K562 (cell line): ENCODE data around the gene YBEY. TPM values are rescaled to one million over a fixed set of nuclear protein-coding genes. Genes with fewer than 3 reads are reported as not detected.

Source experiments
- CEBPG ChIP-seq, 3 experiments: fragments of 200-800 bp in 1 of 3; sonication (Bioruptor generic) in 1 of 3; sonication (generic) in 1 of 3; formaldehyde crosslinking in 1 of 3; IDR thresholded peaks in 2 of 3; conservative IDR thresholded peaks in 1 of 3; 2 replicates each; pipeline versions ENCODE4 v1.6.1 to v1.8.0; 2016 to 2022; ENCODE audit warnings: missing compliant biosample characterization in 2 of 3, missing genetic modification characterization in 2 of 3, mild to moderate bottlenecking in 1 of 3, missing genetic modification reagents in 1 of 3
- DIDO1 ChIP-seq: fragments of 450-650 bp; IDR thresholded peaks from 2 replicates; pipeline ENCODE4 v1.6.1; 2016; ENCODE audit warnings: low read depth, missing biosample characterization, missing genetic modification characterization
- DMBX1 ChIP-seq: fragments of 250-450 bp; sonication (Bioruptor Pico); IDR thresholded peaks from 2 replicates; pipeline ENCODE4 v1.8.0; 2022; ENCODE audit warnings: inconsistent platforms, mild to moderate bottlenecking, moderate library complexity, borderline replicate concordance
- E2F5 ChIP-seq: sonication (generic); formaldehyde crosslinking; IDR thresholded peaks from 2 replicates; pipeline ENCODE4 v1.8.0; 2022; ENCODE audit warnings: mild to moderate bottlenecking, missing genetic modification reagents
- ELF1 ChIP-seq: fragments of 200-800 bp; sonication (Bioruptor generic); IDR thresholded peaks from 2 replicates; pipeline ENCODE4 v1.6.1; 2016; ENCODE audit warnings: missing genetic modification characterization, missing compliant biosample characterization
- JUN ChIP-seq, 2 experiments: sonication (generic) in 1 of 2; formaldehyde crosslinking in 1 of 2; IDR thresholded peaks; 2 replicates each; pipeline versions ENCODE4 v1.6.1 to v1.8.0; 2012 to 2022; ENCODE audit warnings: borderline replicate concordance in 2 of 2, mild to moderate bottlenecking in 2 of 2, improper control_type of control experiment in 1 of 2, low read depth in 1 of 2, low read length in 1 of 2, missing genetic modification reagents in 1 of 2
- NCOR1 ChIP-seq: fragments of 450-650 bp; IDR thresholded peaks from 2 replicates; pipeline ENCODE4 v1.6.1; 2016; ENCODE audit warnings: mild to moderate bottlenecking, moderate library complexity
- RBFOX2 ChIP-seq: fragments of 200-400 bp; formaldehyde crosslinking; IDR thresholded peaks from 2 replicates; pipeline ENCODE4 v1.6.1; 2017; ENCODE audit warnings: low read depth, mild to moderate bottlenecking, low read length, moderate library complexity
- SNAPC5 ChIP-seq: fragments of 250-450 bp; sonication (Bioruptor Pico); IDR thresholded peaks from 2 replicates; pipeline ENCODE4 v1.8.0; 2021; ENCODE audit warnings: moderate library complexity, mild to moderate bottlenecking, inconsistent platforms
- SNIP1 ChIP-seq: fragments of 450-650 bp; IDR thresholded peaks from 2 replicates; pipeline ENCODE4 v1.7.1; 2017; ENCODE audit warnings: low read depth, mild to moderate bottlenecking
- STAT6 ChIP-seq: sonication (generic); formaldehyde crosslinking; IDR thresholded peaks from 2 replicates; pipeline ENCODE4 v1.8.1; 2023; ENCODE audit warnings: mild to moderate bottlenecking, missing genetic modification reagents
- TOE1 ChIP-seq, 2 experiments: fragments of 450-650 bp in 1 of 2; sonication (generic) in 1 of 2; formaldehyde crosslinking in 1 of 2; IDR thresholded peaks; 2 replicates each; pipeline versions ENCODE4 v1.7.1 to v1.8.0; 2016 to 2022; ENCODE audit warnings: borderline replicate concordance in 2 of 2, mild to moderate bottlenecking in 2 of 2, antibody characterized with exemption in 1 of 2, inconsistent platforms in 1 of 2, low read depth in 1 of 2, missing genetic modification reagents in 1 of 2, moderate library complexity in 1 of 2
- ZBTB12 ChIP-seq: fragments of 250-450 bp; sonication (Bioruptor Pico); IDR thresholded peaks from 2 replicates; pipeline ENCODE4 v1.4.0; 2020
- ZBTB26 ChIP-seq: fragments of 450-650 bp; formaldehyde crosslinking; IDR thresholded peaks from 2 replicates; pipeline ENCODE4 v1.4.0; 2022; ENCODE audit warnings: missing genetic modification characterization
- ZFX ChIP-seq: sonication (generic); formaldehyde crosslinking; IDR thresholded peaks from 2 replicates; pipeline ENCODE4 v1.8.0; 2022; ENCODE audit warnings: mild to moderate bottlenecking, missing genetic modification reagents, moderate library complexity
- ZNF398 ChIP-seq: fragments of 250-450 bp; sonication (Bioruptor Pico); IDR thresholded peaks from 2 replicates; pipeline ENCODE4 v1.8.0; 2021; ENCODE audit warnings: moderate library complexity, mild to moderate bottlenecking, inconsistent platforms
- polyA plus RNA-seq, 8 experiments: library from polyadenylated mRNA; depleted of rRNA in 4 of 8; stranded (reverse) in 5 of 8; unstranded in 3 of 8; fragments of >200 nt; fragmentation: Nextera tagmentation in 2 of 8; fragmentation: Illumina TruSeq in 1 of 8; extraction: Ambion mirVana in 2 of 8; extraction: Trizol in 1 of 8; gene quantifications; 2 replicates each; pipeline versions ENCODE4 v1.2.1 to v1.2.3, GENCODE V29; 2011 to 2014; ENCODE audit warnings: inconsistent platforms in 1 of 8, missing spikeins in 1 of 8
- total RNA-seq, 7 experiments: library from RNA; depleted of rRNA in 6 of 7; stranded (reverse); fragments of >200 nt in 6 of 7; fragmentation: Illumina TruSeq in 2 of 7; extraction: Trizol in 2 of 7; gene quantifications; 2 replicates each; pipeline versions ENCODE4 v1.2.1 to v1.2.3, GENCODE V29; 2011 to 2021; ENCODE audit warnings: low replicate concordance in 1 of 7

Gene YBEY
- total and polyA plus RNA-seq, 9 of the 15 experiments (the other 6 are each of a cell fraction or from before 2014, with no cell fraction given), result 6.4 to 28.0 (median 12.4) TPM

- TF ChIP-seq ZNF398 (CRISPR knock-in tag) (no peak), SNIP1 (no peak), NCOR1 (0 out of 2 replicates have a peak, but pooled peaks have one; percentile 30), SNAPC5 (CRISPR knock-in tag) (no peak), STAT6 (CRISPR knock-in tag) (no peak), ZBTB26 (CRISPR knock-in tag) (no peak), DIDO1 (tag) (no peak), ZBTB12 (CRISPR knock-in tag) (no peak), TOE1 (IDR thresholded peaks at IDR 0.05; ENCODE audit: borderline replicate concordance) (0 out of 2 replicates have a peak, but pooled peaks have one; percentile 23), TOE1 (CRISPR knock-in tag; IDR thresholded peaks at IDR 0.05; ENCODE audit: borderline replicate concordance, low read depth) (no peak), CEBPG (CRISPR knock-in tag; IDR thresholded peaks at IDR 0.05) (no peak), CEBPG (tag; conservative IDR thresholded peaks at IDR 0.05 in 1 of 2, IDR thresholded peaks at IDR 0.05 in 1 of 2) (no peak), ZFX (CRISPR knock-in tag) (peak; percentile 75), RBFOX2 (peak; percentile 66), ELF1 (tag) (no peak), DMBX1 (CRISPR knock-in tag) (no peak), E2F5 (CRISPR knock-in tag) (no peak), JUN (IDR thresholded peaks at IDR 0.05; ENCODE audit: borderline replicate concordance, low read depth, low read length) (no peak), JUN (CRISPR knock-in tag; IDR thresholded peaks at IDR 0.05; ENCODE audit: borderline replicate concordance) (no peak)
Measured at GRCh38 chr21:46325073-46325912, 39.2 kb downstream of the YBEY start (continued).
